GM21381 (cell line): ENCODE data around the gene AP2M1.
A peak's percentile ranks its signal among the peaks of the same experiment; 100 is the strongest.

Source experiments
- ATAC-seq: cut with Tn5 transposase; IDR thresholded peaks from one replicate; pipeline ENCODE4 v1.9.1; 2021; ENCODE audit warnings: mild to moderate bottlenecking, moderate library complexity; ENCODE audit not compliant: unreplicated experiment

The AP2M1 gene

GRCh38 chr3:184177767-184178306 lies 3.2 kb downstream of the AP2M1 start:
- ATAC-seq = no peak

- no peak for ATAC-seq
These were observed 4.0 kb downstream of the AP2M1 start for GRCh38 chr3:184178521-184179138.

GRCh38 chr3:184180165-184180564 lies 5.5 kb downstream of the AP2M1 start:
- ATAC-seq = no peak

- ATAC-seq = no peak
These were observed 6.9 kb downstream of the AP2M1 start for GRCh38 chr3:184181596-184181995.

- ATAC-seq = no peak
These were observed 9.0 kb downstream of the AP2M1 start for GRCh38 chr3:184183679-184184078.

- ATAC-seq = no peak
These were observed 10.0 kb downstream of the AP2M1 start for GRCh38 chr3:184184546-184185230.

- peak; percentile 92 for ATAC-seq
These were observed 11.0 kb downstream of the AP2M1 start for GRCh38 chr3:184185461-184186183.

GRCh38 chr3:184186184-184186901 lies 11.7 kb downstream of the AP2M1 start, which contains the start of gene ABCF3:
ABCF3 (plus strand) TSS chr3:184186199; CDS start chr3:184186208, 9 bp downstream.
- ATAC-seq = peak; percentile 22

GRCh38 chr3:184186902-184187207 lies 12.2 kb downstream of the AP2M1 start:
- no peak for ATAC-seq

GRCh38 chr3:184188080-184188479 lies 13.4 kb downstream of the AP2M1 start:
- no peak for ATAC-seq

GRCh38 chr3:184189421-184189820 lies 14.8 kb downstream of the AP2M1 start:
- no peak for ATAC-seq

- no peak for ATAC-seq
These were observed 18.2 kb downstream of the AP2M1 start for GRCh38 chr3:184192889-184193288.

GRCh38 chr3:184193991-184194539 lies 19.4 kb downstream of the AP2M1 start:
- ATAC-seq = no peak

- ATAC-seq = no peak
These were observed 21.9 kb downstream of the AP2M1 start for GRCh38 chr3:184196536-184196935.

GRCh38 chr3:184198509-184198908 lies 23.9 kb downstream of the AP2M1 start:
- no peak for ATAC-seq

- no peak for ATAC-seq
These were observed 26.2 kb downstream of the AP2M1 start for GRCh38 chr3:184200825-184201224.

GRCh38 chr3:184203526-184203925 lies 28.9 kb downstream of the AP2M1 start:
- ATAC-seq = no peak

GRCh38 chr3:184209146-184209923 lies 34.7 kb downstream of the AP2M1 start:
- ATAC-seq = no peak

- no peak for ATAC-seq
These were observed 36.6 kb downstream of the AP2M1 start for GRCh38 chr3:184211297-184211696.

GRCh38 chr3:184211718-184212117 lies 37.1 kb downstream of the AP2M1 start:
- ATAC-seq = no peak
